Large intestine (tissue), 3 donors: ENCODE data around the gene CASP6. TPM values are rescaled to one million over a fixed set of nuclear protein-coding genes. Genes with fewer than 3 reads are reported as not detected.
A peak's percentile ranks its signal among the peaks of the same experiment; 100 is the strongest.

Experiments used
- DNase-seq, 2 donors: peaks; one replicate each; pipeline versions ENCODE4 v3.0.0 to v3.0.0-alpha.2; 2013
- H3K27ac ChIP-seq: one replicate; pipeline ENCODE4 v1.5.1; 2013; ENCODE audit warnings: low read length
- H3K27me3 ChIP-seq: 2 replicates; pipeline ENCODE4 v1.6.1; 2013; ENCODE audit warnings: low read length; ENCODE audit not compliant: control insufficient read depth, insufficient read depth
- H3K36me3 ChIP-seq: 2 replicates; pipeline ENCODE4 v1.6.1; 2013; ENCODE audit warnings: low read length; ENCODE audit not compliant: control insufficient read depth, insufficient read depth
- H3K4me1 ChIP-seq: one replicate; pipeline ENCODE4 v1.6.1; 2013; ENCODE audit warnings: low read length; ENCODE audit not compliant: control insufficient read depth, insufficient read depth
- H3K4me3 ChIP-seq: one replicate; pipeline ENCODE4 v1.5.1; 2013; ENCODE audit warnings: low read length
- H3K9me3 ChIP-seq: one replicate; pipeline ENCODE4 v1.6.1; 2013; ENCODE audit warnings: mild to moderate bottlenecking, low read depth, low read length, moderate library complexity; ENCODE audit not compliant: control insufficient read depth
- WGBS: methylation state at CpG from one replicate; pipeline ENCODE4 v1.1.5; 2013; ENCODE audit warnings: low lambda C conversion rate; ENCODE audit not compliant: insufficient coverage; 5-methylcytosine and 5-hydroxymethylcytosine counted together
- polyA plus RNA-seq: library from polyadenylated mRNA; unstranded; fragments of 120-200 nt; gene quantifications from one replicate; pipeline ENCODE4 v1.2.1, GENCODE V29; 2013

Gene CASP6
- polyA plus RNA-seq, 1 donor: 108 TPM

- Histone ChIP-seq H3K4me3 (no peak overlapping the region), H3K4me1 (no peaks in the 10 kb centered on the region), H3K27ac (no peak overlapping the region), H3K9me3 (peaks cover 5% of the 10 kb centered on the region), H3K36me3 (no peaks in the 10 kb centered on the region), H3K27me3 (no peaks in the 10 kb centered on the region)
- DNase-seq: no peak
Observed at GRCh38 chr4:109672169-109672930, 30.9 kb downstream of the CASP6 start.

- no peak for DNase-seq
- no peak overlapping the region for H3K4me3 ChIP-seq
Observed at GRCh38 chr4:109671350-109671749, 31.9 kb downstream of the CASP6 start.

GRCh38 chr4:109665783-109666485 is 37.3 kb downstream of the CASP6 start:
- Histone ChIP-seq H3K4me1 (no peaks in the 10 kb centered on the region), H3K27me3 (no peaks in the 10 kb centered on the region), H3K27ac (no peak overlapping the region), H3K36me3 (no peaks in the 10 kb centered on the region), H3K4me3 (no peak overlapping the region), H3K9me3 (peaks cover 3% of the 10 kb centered on the region)
- WGBS: 100% methylated on average over 2 of the region's 5 CpGs
- no peak for DNase-seq

More at GRCh38 chr4:109671350-109671749, 31.9 kb downstream of the CASP6 start:
- Histone ChIP-seq H3K27me3 (no peaks in the 10 kb centered on the region), H3K27ac (no peak overlapping the region), H3K4me1 (no peaks in the 10 kb centered on the region), H3K9me3 (peaks cover 5% of the 10 kb centered on the region), H3K36me3 (no peaks in the 10 kb centered on the region)

- Histone ChIP-seq H3K36me3 (no peaks in the 10 kb centered on the region), H3K27ac (no peak overlapping the region), H3K9me3 (no peaks in the 10 kb centered on the region), H3K27me3 (no peaks in the 10 kb centered on the region), H3K4me3 (no peak overlapping the region), H3K4me1 (no peaks in the 10 kb centered on the region)
- DNase-seq: no peak
- 83% methylated on average over 2 of the region's 3 CpGs for WGBS
Observed at GRCh38 chr4:109662771-109663170, 40.5 kb downstream of the CASP6 start.

- H3K4me1 ChIP-seq: no peaks in the 10 kb centered on the region
- no peaks in the 10 kb centered on the region for H3K27me3 ChIP-seq
- H3K4me3 ChIP-seq: no peak overlapping the region
- H3K9me3 ChIP-seq: no peaks in the 10 kb centered on the region
- no peak for DNase-seq
- H3K36me3 ChIP-seq: no peaks in the 10 kb centered on the region
- WGBS: no CpG with 5 or more reads among the region's 2 CpGs
- H3K27ac ChIP-seq: no peak overlapping the region
Observed at GRCh38 chr4:109662116-109662515, 41.1 kb downstream of the CASP6 start.

- peak in 1 of 2 donors; percentile 3 for DNase-seq
- WGBS: 100% methylated on average over 1 of the region's 6 CpGs
Observed at GRCh38 chr4:109658871-109659410, 44.3 kb downstream of the CASP6 start.

GRCh38 chr4:109657854-109658418 is 45.3 kb downstream of the CASP6 start:
- no peaks in the 10 kb centered on the region for H3K27me3 ChIP-seq
- WGBS: no CpG with 5 or more reads among the region's 9 CpGs
- H3K4me1 ChIP-seq: no peaks in the 10 kb centered on the region

More at GRCh38 chr4:109658871-109659410, 44.3 kb downstream of the CASP6 start:
- Histone ChIP-seq H3K27me3 (no peaks in the 10 kb centered on the region), H3K36me3 (no peaks in the 10 kb centered on the region), H3K27ac (no peak overlapping the region), H3K9me3 (no peaks in the 10 kb centered on the region), H3K4me3 (no peak overlapping the region), H3K4me1 (no peaks in the 10 kb centered on the region)

GRCh38 chr4:109655396-109655795 is 47.8 kb downstream of the CASP6 start:
- Histone ChIP-seq H3K36me3 (no peaks in the 10 kb centered on the region), H3K27ac (no peak overlapping the region), H3K9me3 (peaks cover 3% of the 10 kb centered on the region), H3K27me3 (no peaks in the 10 kb centered on the region), H3K4me1 (no peaks in the 10 kb centered on the region), H3K4me3 (no peak overlapping the region)
- no CpG with 5 or more reads among the region's 6 CpGs for WGBS
- no peak for DNase-seq

More at GRCh38 chr4:109657854-109658418, 45.3 kb downstream of the CASP6 start:
- no peak for DNase-seq
- Histone ChIP-seq H3K4me3 (no peak overlapping the region), H3K9me3 (peaks cover 2% of the 10 kb centered on the region), H3K27ac (no peak overlapping the region), H3K36me3 (no peaks in the 10 kb centered on the region)

GRCh38 chr4:109649872-109650271 is 53.4 kb downstream of the CASP6 start:
- WGBS: no CpG with 5 or more reads among the region's 1 CpG

GRCh38 chr4:109648997-109649575 is 54.2 kb downstream of the CASP6 start:
- WGBS: 100% methylated on average over 2 of the region's 2 CpGs
- Histone ChIP-seq H3K27ac (no peak overlapping the region), H3K9me3 (peaks cover 3% of the 10 kb centered on the region), H3K27me3 (no peaks in the 10 kb centered on the region), H3K4me1 (no peaks in the 10 kb centered on the region), H3K36me3 (no peaks in the 10 kb centered on the region), H3K4me3 (no peak overlapping the region)
- DNase-seq: no peak

More at GRCh38 chr4:109649872-109650271, 53.4 kb downstream of the CASP6 start:
- no peak overlapping the region for H3K4me3 ChIP-seq
- H3K27me3 ChIP-seq: no peaks in the 10 kb centered on the region
- no peak for DNase-seq
- H3K9me3 ChIP-seq: peaks cover 3% of the 10 kb centered on the region
- no peak overlapping the region for H3K27ac ChIP-seq
- no peaks in the 10 kb centered on the region for H3K4me1 ChIP-seq
- H3K36me3 ChIP-seq: no peaks in the 10 kb centered on the region
